ENCODE data around the gene GON7.

GON7 gene

DNA sequence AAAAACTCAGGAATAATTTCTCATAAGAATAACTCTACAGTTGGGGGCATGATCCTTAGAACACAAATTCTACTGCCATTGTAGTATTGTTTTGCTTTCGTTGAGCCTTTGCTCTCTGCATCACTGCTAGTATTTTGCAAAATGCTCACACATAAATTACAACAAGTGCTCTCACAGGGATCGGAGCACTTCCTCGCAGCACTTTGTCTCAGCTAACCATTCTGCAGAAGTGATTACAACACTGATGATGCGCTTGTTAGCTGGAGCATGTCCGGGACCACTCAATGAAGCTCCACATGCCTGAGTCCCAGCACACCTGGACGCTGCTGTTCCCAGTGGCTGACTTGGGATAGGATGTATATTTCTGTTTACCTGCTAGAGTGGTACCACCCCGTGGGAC lies 53.7 kb downstream of the GON7 start:
- no peak for TF ChIP-seq TAF1 (IDR thresholded peaks at IDR 0.05; ENCODE audit: borderline replicate concordance, insufficient read depth, low read length)
- no peak for TF ChIP-seq POLR2AphosphoS5 (IDR thresholded peaks at IDR 0.05; ENCODE audit: low read depth, low read length)
- no peak for TF ChIP-seq FOXP2 (optimal IDR thresholded peaks at IDR 0.05; ENCODE audit: borderline replicate concordance, extremely low read depth, extremely low read length, insufficient read depth)
- no peak for TF ChIP-seq SIN3A (IDR thresholded peaks at IDR 0.05; ENCODE audit: borderline replicate concordance, insufficient read depth, low read length)
- TF ChIP-seq, protein P1, sequence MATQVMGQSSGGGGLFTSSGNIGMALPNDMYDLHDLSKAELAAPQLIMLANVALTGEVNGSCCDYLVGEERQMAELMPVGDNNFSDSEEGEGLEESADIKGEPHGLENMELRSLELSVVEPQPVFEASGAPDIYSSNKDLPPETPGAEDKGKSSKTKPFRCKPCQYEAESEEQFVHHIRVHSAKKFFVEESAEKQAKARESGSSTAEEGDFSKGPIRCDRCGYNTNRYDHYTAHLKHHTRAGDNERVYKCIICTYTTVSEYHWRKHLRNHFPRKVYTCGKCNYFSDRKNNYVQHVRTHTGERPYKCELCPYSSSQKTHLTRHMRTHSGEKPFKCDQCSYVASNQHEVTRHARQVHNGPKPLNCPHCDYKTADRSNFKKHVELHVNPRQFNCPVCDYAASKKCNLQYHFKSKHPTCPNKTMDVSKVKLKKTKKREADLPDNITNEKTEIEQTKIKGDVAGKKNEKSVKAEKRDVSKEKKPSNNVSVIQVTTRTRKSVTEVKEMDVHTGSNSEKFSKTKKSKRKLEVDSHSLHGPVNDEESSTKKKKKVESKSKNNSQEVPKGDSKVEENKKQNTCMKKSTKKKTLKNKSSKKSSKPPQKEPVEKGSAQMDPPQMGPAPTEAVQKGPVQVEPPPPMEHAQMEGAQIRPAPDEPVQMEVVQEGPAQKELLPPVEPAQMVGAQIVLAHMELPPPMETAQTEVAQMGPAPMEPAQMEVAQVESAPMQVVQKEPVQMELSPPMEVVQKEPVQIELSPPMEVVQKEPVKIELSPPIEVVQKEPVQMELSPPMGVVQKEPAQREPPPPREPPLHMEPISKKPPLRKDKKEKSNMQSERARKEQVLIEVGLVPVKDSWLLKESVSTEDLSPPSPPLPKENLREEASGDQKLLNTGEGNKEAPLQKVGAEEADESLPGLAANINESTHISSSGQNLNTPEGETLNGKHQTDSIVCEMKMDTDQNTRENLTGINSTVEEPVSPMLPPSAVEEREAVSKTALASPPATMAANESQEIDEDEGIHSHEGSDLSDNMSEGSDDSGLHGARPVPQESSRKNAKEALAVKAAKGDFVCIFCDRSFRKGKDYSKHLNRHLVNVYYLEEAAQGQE (IDR thresholded peaks at IDR 0.05; ENCODE audit: insufficient read depth in 1 of 2, low read depth in 2 of 2, low read length in 2 of 2) = no peak
